Measurements from ENCODE around the gene PLAC8L1. TPM values are rescaled to one million over a fixed set of nuclear protein-coding genes. Genes with fewer than 3 reads are reported as not detected.

PLAC8L1 gene
- total and polyA plus RNA-seq, 9 donors, result 0.18 to 1.3 (median 0.50) TPM

Other genes with a start within 250 kb of the PLAC8L1 start
- gene GRXCR2, start 232.6 kb downstream of the PLAC8L1 start, total RNA-seq, result not detected
- gene GRXCR2, start 232.6 kb downstream of the PLAC8L1 start, polyA plus RNA-seq (ENCODE audit: insufficient read depth in 1 of 8, insufficient read length in 8 of 8, low replicate concordance in 1 of 8), result under 1 TPM in 1 of 8 donors, not detected in 7; 0.05 TPM
- gene SH3RF2, start 169.0 kb downstream of the PLAC8L1 start, total RNA-seq, result 4.4 TPM
- 10 to 100 TPM in 2 of 8 donors, 1 to 10 TPM in 6; 3.8 to 12.9 (median 8.2) TPM for gene SH3RF2, start 169.0 kb downstream of the PLAC8L1 start, polyA plus RNA-seq (ENCODE audit: insufficient read depth in 1 of 8, insufficient read length in 8 of 8, low replicate concordance in 1 of 8)
- 80.9 TPM for gene LARS1, start 77.1 kb upstream of the PLAC8L1 start, total RNA-seq
- gene LARS1, start 77.1 kb upstream of the PLAC8L1 start, polyA plus RNA-seq (ENCODE audit: insufficient read depth in 1 of 8, insufficient read length in 8 of 8, low replicate concordance in 1 of 8), result 100 to 1,000 TPM in 1 of 8 donors, 10 to 100 TPM in 7; 68.2 to 102 (median 86.8) TPM
- 14.3 TPM for gene RBM27, start 98.0 kb upstream of the PLAC8L1 start, total RNA-seq
- 10 to 100 TPM; 12.2 to 18.8 (median 15.5) TPM for gene RBM27, start 98.0 kb upstream of the PLAC8L1 start, polyA plus RNA-seq (ENCODE audit: insufficient read depth in 1 of 8, insufficient read length in 8 of 8, low replicate concordance in 1 of 8)
- gene POU4F3, start 233.3 kb upstream of the PLAC8L1 start, total RNA-seq, result 0.04 TPM
- under 1 TPM in 6 of 8 donors, not detected in 2; 0.06 to 0.12 (median 0.08) TPM for gene POU4F3, start 233.3 kb upstream of the PLAC8L1 start, polyA plus RNA-seq (ENCODE audit: insufficient read depth in 1 of 8, insufficient read length in 8 of 8, low replicate concordance in 1 of 8)